Measurements from ENCODE around the gene HMGB2.
A peak's percentile ranks its signal among the peaks of the same experiment; 100 is the strongest.

HMGB2 gene

GRCh38 chr4:173367285-173367684 lies 33.1 kb upstream of the HMGB2 start:
- DNase-seq, result no peak
- H3K4me3 ChIP-seq, result peak overlapping the region in 1 of 2 donors; percentile 68
- no peaks in the 10 kb centered on the region for H3K9me3 ChIP-seq
- intact Hi-C loops (cut with DNase I; ENCODE audit: low total_unique reads), result no loop called here
- H3K4me1 ChIP-seq, result peaks cover 0 to 28% (median 8%) of the 10 kb centered on the region in 4 donors
- H3K27me3 ChIP-seq, result no peaks in the 10 kb centered on the region
- peak overlapping the region; percentile 25 to 99 for H3K27ac ChIP-seq
- no peak for TF ChIP-seq CTCF (IDR thresholded peaks at IDR 0.05)
- H3K36me3 ChIP-seq, result no peaks in the 10 kb centered on the region

- no peaks in the 10 kb centered on the region for H3K9me3 ChIP-seq
- TF ChIP-seq CTCF (IDR thresholded peaks at IDR 0.05), result no peak
These were observed 31.3 kb upstream of the HMGB2 start for GRCh38 chr4:173365359-173365996.

GRCh38 chr4:173362666-173363065 lies 28.5 kb upstream of the HMGB2 start:
- Histone ChIP-seq H3K36me3 (no peaks in the 10 kb centered on the region), H3K27me3 (no peaks in the 10 kb centered on the region), H3K27ac (no peak overlapping the region), H3K4me3 (no peak overlapping the region), H3K4me1 (peaks cover 0 to 19% (median 3%) of the 10 kb centered on the region in 4 donors), H3K9me3 (no peaks in the 10 kb centered on the region)
- TF ChIP-seq CTCF (IDR thresholded peaks at IDR 0.05), result no peak
- intact Hi-C loops (cut with DNase I; ENCODE audit: low total_unique reads), result no loop called here
- no peak for DNase-seq

More at GRCh38 chr4:173365359-173365996, 31.3 kb upstream of the HMGB2 start:
- Histone ChIP-seq H3K36me3 (no peaks in the 10 kb centered on the region), H3K27ac (peak overlapping the region in 1 of 2 donors; percentile 32), H3K27me3 (no peaks in the 10 kb centered on the region), H3K4me1 (peaks cover 0 to 33% (median 8%) of the 10 kb centered on the region in 4 donors), H3K4me3 (no peak overlapping the region)
- intact Hi-C loops (cut with DNase I; ENCODE audit: low total_unique reads), result no loop called here
- no peak for DNase-seq

GRCh38 chr4:173360587-173361221 lies 26.5 kb upstream of the HMGB2 start:
- Histone ChIP-seq H3K27me3 (no peaks in the 10 kb centered on the region), H3K36me3 (no peaks in the 10 kb centered on the region), H3K9me3 (no peaks in the 10 kb centered on the region), H3K4me1 (peaks cover 0 to 9% (median 0%) of the 10 kb centered on the region in 4 donors), H3K27ac (no peak overlapping the region), H3K4me3 (no peak overlapping the region)
- peak in 1 of 2 experiments; percentile 24 for TF ChIP-seq CTCF (IDR thresholded peaks at IDR 0.05)
- intact Hi-C loops (cut with DNase I; ENCODE audit: low total_unique reads), result no loop called here
- no peak for DNase-seq

GRCh38 chr4:173357939-173358338 lies 23.8 kb upstream of the HMGB2 start:
- H3K27me3 ChIP-seq, result no peaks in the 10 kb centered on the region
- no peak for TF ChIP-seq CTCF (IDR thresholded peaks at IDR 0.05)
- no peak for DNase-seq
- no peaks in the 10 kb centered on the region for H3K36me3 ChIP-seq
- H3K9me3 ChIP-seq, result no peaks in the 10 kb centered on the region
- no peak overlapping the region for H3K4me3 ChIP-seq
- H3K4me1 ChIP-seq, result peaks cover 0 to 5% (median 0%) of the 10 kb centered on the region in 4 donors
- no peak overlapping the region for H3K27ac ChIP-seq
- intact Hi-C loops (cut with DNase I; ENCODE audit: low total_unique reads), result no loop called here

Data from tibial artery (tissue), 4 donors.